ENCODE measurements around the gene RPP21.

Gene RPP21

GRCh38 chr6:30344868-30345671, at the start of gene RPP21:
RPP21 (plus strand) TSS chr6:30345156; CDS start chr6:30345172, 16 bp downstream.
- peak; percentile 89 for DNase-seq (ENCODE audit: low spot score)

GRCh38 chr6:30295837-30296236, 49.1 kb upstream of the RPP21 start:
- no peak for DNase-seq (ENCODE audit: low spot score)

- DNase-seq (ENCODE audit: low spot score): no peak
These were observed 41.0 kb upstream of the RPP21 start for GRCh38 chr6:30304002-30304401.

- DNase-seq (ENCODE audit: low spot score): no peak
These were observed 33.9 kb upstream of the RPP21 start for GRCh38 chr6:30311101-30311500.

GRCh38 chr6:30311671-30312070, 33.3 kb upstream of the RPP21 start:
- DNase-seq (ENCODE audit: low spot score): no peak

GRCh38 chr6:30312266-30312665, 32.7 kb upstream of the RPP21 start:
- DNase-seq (ENCODE audit: low spot score): no peak

- DNase-seq (ENCODE audit: low spot score): no peak
These were observed 32.2 kb upstream of the RPP21 start for GRCh38 chr6:30312676-30313321.

GRCh38 chr6:30315156-30315555, 29.8 kb upstream of the RPP21 start:
- DNase-seq (ENCODE audit: low spot score): no peak

- DNase-seq (ENCODE audit: low spot score): no peak
These were observed 26.9 kb upstream of the RPP21 start for GRCh38 chr6:30317913-30318589.

GRCh38 chr6:30319146-30319835, 25.7 kb upstream of the RPP21 start:
- DNase-seq (ENCODE audit: low spot score): no peak

- DNase-seq (ENCODE audit: low spot score): no peak
These were observed 23.1 kb upstream of the RPP21 start for GRCh38 chr6:30321692-30322388.

GRCh38 chr6:30322527-30323501, 22.1 kb upstream of the RPP21 start:
- no peak for DNase-seq (ENCODE audit: low spot score)

GRCh38 chr6:30323806-30324205, 21.1 kb upstream of the RPP21 start:
- DNase-seq (ENCODE audit: low spot score): no peak

- no peak for DNase-seq (ENCODE audit: low spot score)
These were observed 19.6 kb upstream of the RPP21 start for GRCh38 chr6:30325150-30325872.

- no peak for DNase-seq (ENCODE audit: low spot score)
These were observed 19.0 kb upstream of the RPP21 start for GRCh38 chr6:30325873-30326525.

- peak; percentile 89 for DNase-seq (ENCODE audit: low spot score)
These were observed 18.3 kb upstream of the RPP21 start, which contains the start of gene TRIM39 for GRCh38 chr6:30326526-30327231. TRIM39 (plus strand) TSS chr6:30326927; CDS start chr6:30329318, 2,391 bp downstream.

- DNase-seq (ENCODE audit: low spot score): no peak
These were observed 17.7 kb upstream of the RPP21 start for GRCh38 chr6:30327232-30327746.

GRCh38 chr6:30328397-30328796, 16.6 kb upstream of the RPP21 start:
- no peak for DNase-seq (ENCODE audit: low spot score)

All from ecto neural progenitor cell (in vitro differentiated cells).